GM12891 (cell line): ENCODE results near the gene INO80C.

Experiments
- PAX5 ChIP-seq: IDR thresholded peaks from 2 replicates; pipeline ENCODE4 v1.6.1; 2011; ENCODE audit warnings: low read length, moderate library complexity, mild to moderate bottlenecking; ENCODE audit not compliant: insufficient read depth, severe bottlenecking
- POLR2A ChIP-seq: IDR thresholded peaks from 2 replicates; pipeline ENCODE4 v1.6.1; 2011; ENCODE audit warnings: low read depth, low read length, control low read depth
- POLR2AphosphoS5 ChIP-seq: IDR thresholded peaks from 2 replicates; pipeline ENCODE4 v1.6.1; 2011; ENCODE audit warnings: low read depth, low read length, control low read depth
- TAF1 ChIP-seq: IDR thresholded peaks from 2 replicates; pipeline ENCODE4 v1.6.1; 2011; ENCODE audit warnings: low read depth, low read length, control low read depth

DNA sequence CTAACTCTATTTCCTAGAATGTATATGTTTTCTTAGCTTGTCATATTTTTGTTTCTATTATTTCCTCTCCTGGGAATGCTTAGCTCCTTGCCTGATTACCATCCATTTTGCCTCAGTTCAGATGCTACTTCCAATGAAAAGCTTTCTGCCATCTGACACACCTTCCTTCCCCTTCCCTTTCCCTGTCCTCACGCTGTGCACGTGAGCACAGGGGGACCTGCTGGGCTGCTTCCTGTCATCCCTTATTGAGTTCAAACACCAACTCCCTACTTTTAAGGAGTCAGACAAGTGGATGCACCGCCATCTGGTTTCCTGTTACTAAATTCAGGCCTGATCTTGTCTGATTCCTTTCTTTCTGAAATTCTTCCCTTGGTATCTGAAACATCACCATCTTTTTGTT lies 2.4 kb upstream of the INO80C start:
- no peak for TF ChIP-seq POLR2A
- no peak for TF ChIP-seq TAF1
- no peak for TF ChIP-seq POLR2AphosphoS5
- TF ChIP-seq PAX5: no peak
